A673 (cell line): ENCODE results near the gene RNF31. TPM values are rescaled to one million over a fixed set of nuclear protein-coding genes. Genes with fewer than 3 reads are reported as not detected.

Source experiments
- BruUV-seq: library from RNA; stranded (reverse); fragments of 400-500 nt; replicated peaks from 2 replicates; lab custom pipeline; 2021; lab: Mats Ljungman, UMichigan
- CTCF ChIA-PET: fragments of 300-600 bp; sonication (Branson Sonifier 250); formaldehyde crosslinking; loops from one replicate; lab custom pipeline; 2022; ENCODE audit warnings: antibody characterized with exemption; lab: Charles Lee
- POLR2A ChIA-PET: fragments of 300-600 bp; sonication (Branson Sonifier 250); formaldehyde crosslinking; loops from one replicate; lab custom pipeline; 2022; ENCODE audit warnings: antibody characterized with exemption; ENCODE audit not compliant: low non-redundant PET; lab: Charles Lee
- DNase-seq: peaks from one replicate; pipeline ENCODE4 v3.0.0-alpha.2; 2015; ENCODE audit warnings: low spot score
- H3K27ac ChIP-seq: fragments of 200-600 bp; sonication (generic); 2 replicates; pipeline ENCODE4 v1.5.1; 2016; ENCODE audit warnings: mixed run types, low read depth, mild to moderate bottlenecking, mixed read lengths, antibody characterized with exemption, low read length; ENCODE audit not compliant: poor library complexity, severe bottlenecking
- H3K27me3 ChIP-seq: fragments of 200-600 bp; sonication (generic); replicated peaks from 2 replicates; pipeline ENCODE4 v1.6.1; 2017; ENCODE audit warnings: mixed run types, low read depth, mild to moderate bottlenecking, mixed read lengths, antibody characterized with exemption, low read length; ENCODE audit not compliant: insufficient read depth, poor library complexity
- H3K36me3 ChIP-seq: fragments of 200-600 bp; sonication (generic); 2 replicates; pipeline ENCODE4 v1.6.1; 2016; ENCODE audit warnings: mixed run types, mild to moderate bottlenecking, mixed read lengths, antibody characterized with exemption, low read length; ENCODE audit not compliant: insufficient read depth, poor library complexity, severe bottlenecking
- H3K4me1 ChIP-seq: fragments of 200-600 bp; sonication (generic); 2 replicates; pipeline ENCODE4 v1.6.1; 2017; ENCODE audit warnings: mixed run types, mild to moderate bottlenecking, mixed read lengths, antibody characterized with exemption, low read length; ENCODE audit not compliant: insufficient read depth, poor library complexity, severe bottlenecking
- H3K4me3 ChIP-seq: fragments of 200-600 bp; sonication (generic); 2 replicates; pipeline ENCODE4 v1.5.1; 2016; ENCODE audit warnings: low read depth, mixed run types, mild to moderate bottlenecking, mixed read lengths, low read length; ENCODE audit not compliant: poor library complexity, severe bottlenecking
- H3K9me3 ChIP-seq: fragments of 200-600 bp; sonication (generic); 2 replicates; pipeline ENCODE4 v1.6.1; 2016; ENCODE audit warnings: mixed run types, low read depth, mild to moderate bottlenecking, mixed read lengths, antibody characterized with exemption, low read length; ENCODE audit not compliant: poor library complexity, severe bottlenecking
- EZH2 ChIP-seq: fragments of 200-600 bp; sonication (generic); IDR thresholded peaks from 2 replicates; pipeline ENCODE4 v1.6.1; 2017; ENCODE audit warnings: borderline replicate concordance, low read depth, mild to moderate bottlenecking, mixed read lengths, antibody characterized with exemption, low read length; ENCODE audit not compliant: poor library complexity, severe bottlenecking
- intact Hi-C: fragments of 100-400 bp; cut with micrococcal nuclease; formaldehyde crosslinking; loops from one replicate; pipeline ENCODE4 v1.10.0; 2022; ENCODE audit not compliant: unreplicated experiment
- total RNA-seq: library from RNA; stranded (reverse); gene quantifications from 2 replicates; pipeline ENCODE4 v1.2.3, GENCODE V29; 2021
- TF ChIP-seq, protein P1 (sequence below): fragments of 300-800, 200-600 bp; sonication (generic); conservative IDR thresholded peaks from 2 replicates; pipeline ENCODE4 v1.5.1; 2017; ENCODE audit warnings: low read depth, mild to moderate bottlenecking, antibody characterized with exemption, low read length, moderate library complexity, mixed read lengths

The RNF31 gene
- total RNA-seq, 1 experiment from 2014 or later: 62.1 TPM

DNA sequence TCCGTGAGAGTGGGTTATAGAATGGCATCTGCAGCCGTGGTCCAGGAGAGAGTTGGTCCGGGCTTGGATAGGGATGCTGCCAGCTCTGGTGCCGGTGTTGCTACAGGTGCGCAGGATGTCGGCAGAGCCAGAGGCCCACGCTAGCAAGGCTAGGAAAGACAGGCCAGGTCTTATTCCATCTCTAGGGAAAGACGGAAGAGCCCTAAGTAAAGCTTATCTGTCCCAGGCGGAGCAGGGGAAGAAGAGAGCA, 11.8 kb upstream of the RNF31 start:
- peak overlapping the region; percentile 18 for H3K27ac ChIP-seq
- DNase-seq: no peak
- H3K4me1 ChIP-seq: peaks cover 13% of the 10 kb centered on the region
- H3K9me3 ChIP-seq: no peaks in the 10 kb centered on the region
- ChIA-PET POLR2A (interaction anchor here (0.7 kb wide), 1 partner anchor 44 kb away, joined by 3 read pairs; no protein-coding TSS in a partner anchor), CTCF (interaction anchor here (0.6 to 1.0 kb wide), 2 partner anchors 26 to 38 kb away, joined by 3 to 4 read pairs; partner anchors contain the start of gene IRF9)
- no TSS peak for BruUV-seq
- intact Hi-C loops: no loop called here
- H3K36me3 ChIP-seq: peaks cover 28% of the 10 kb centered on the region
- H3K4me3 ChIP-seq: peak overlapping the region; percentile 100
- TF ChIP-seq EZH2: no peak
- TF ChIP-seq, protein P1, sequence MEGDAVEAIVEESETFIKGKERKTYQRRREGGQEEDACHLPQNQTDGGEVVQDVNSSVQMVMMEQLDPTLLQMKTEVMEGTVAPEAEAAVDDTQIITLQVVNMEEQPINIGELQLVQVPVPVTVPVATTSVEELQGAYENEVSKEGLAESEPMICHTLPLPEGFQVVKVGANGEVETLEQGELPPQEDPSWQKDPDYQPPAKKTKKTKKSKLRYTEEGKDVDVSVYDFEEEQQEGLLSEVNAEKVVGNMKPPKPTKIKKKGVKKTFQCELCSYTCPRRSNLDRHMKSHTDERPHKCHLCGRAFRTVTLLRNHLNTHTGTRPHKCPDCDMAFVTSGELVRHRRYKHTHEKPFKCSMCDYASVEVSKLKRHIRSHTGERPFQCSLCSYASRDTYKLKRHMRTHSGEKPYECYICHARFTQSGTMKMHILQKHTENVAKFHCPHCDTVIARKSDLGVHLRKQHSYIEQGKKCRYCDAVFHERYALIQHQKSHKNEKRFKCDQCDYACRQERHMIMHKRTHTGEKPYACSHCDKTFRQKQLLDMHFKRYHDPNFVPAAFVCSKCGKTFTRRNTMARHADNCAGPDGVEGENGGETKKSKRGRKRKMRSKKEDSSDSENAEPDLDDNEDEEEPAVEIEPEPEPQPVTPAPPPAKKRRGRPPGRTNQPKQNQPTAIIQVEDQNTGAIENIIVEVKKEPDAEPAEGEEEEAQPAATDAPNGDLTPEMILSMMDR: no peak
- no peaks in the 10 kb centered on the region for H3K27me3 ChIP-seq

DNA sequence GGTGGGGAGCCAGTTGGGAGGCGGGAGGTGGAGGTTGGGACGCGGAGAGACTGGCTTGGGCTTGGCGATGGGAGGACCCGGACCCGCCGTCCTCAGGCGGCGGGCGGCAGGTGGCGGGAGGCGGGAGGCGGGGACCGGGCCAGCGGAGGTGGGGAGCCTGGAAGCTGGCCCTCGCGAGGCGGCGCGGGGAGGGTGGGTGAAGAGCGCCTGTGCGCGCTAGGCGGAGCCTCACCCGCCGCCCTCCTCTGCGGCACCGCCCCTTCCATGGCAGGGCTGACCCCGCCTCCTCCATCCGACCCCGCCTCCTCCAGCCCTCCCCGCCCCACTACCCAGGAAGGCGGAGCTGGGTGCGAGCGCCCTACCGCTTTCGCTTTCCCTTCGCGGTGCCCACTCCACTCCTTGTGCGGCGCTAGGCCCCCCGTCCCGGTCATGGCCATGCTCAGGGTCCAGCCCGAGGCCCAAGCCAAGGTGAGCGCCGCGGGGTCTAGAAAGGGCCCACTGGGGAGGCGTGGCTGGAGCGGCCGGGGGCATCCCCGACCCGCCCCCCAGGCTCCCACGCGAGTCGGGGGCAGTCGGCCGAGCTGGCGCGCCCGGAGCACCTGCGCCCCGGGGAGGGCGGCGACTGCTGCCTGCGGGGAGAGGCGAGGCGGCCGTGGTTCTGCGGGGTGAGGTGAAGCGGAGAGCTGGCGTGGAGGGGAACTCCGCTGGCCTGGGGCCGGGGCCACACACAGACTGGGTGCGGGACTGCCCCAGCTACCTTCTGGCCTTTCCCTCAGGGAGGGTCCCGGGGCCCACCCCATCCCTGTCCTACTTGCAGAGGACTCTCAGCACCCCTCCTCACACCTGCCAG, 11.2 kb upstream of the RNF31 start, which contains the start of gene PSME1:
Gene PSME1 (plus strand): TSS at position 361 of the 850 bp plus-strand sequence. CDS start 69 bp downstream, at position 430.
- intact Hi-C loops: no loop called here
- no peak for TF ChIP-seq EZH2
- TF ChIP-seq, protein P1: no peak
- ChIA-PET CTCF (interaction anchor here (0.6 to 1.0 kb wide), 2 partner anchors 25 to 38 kb away, joined by 3 to 4 read pairs; partner anchors contain the start of gene IRF9), POLR2A (interaction anchor here (0.5 to 0.7 kb wide), 3 partner anchors 10 to 111 kb away, joined by 3 to 4 read pairs (median 3); no protein-coding TSS in a partner anchor)
- H3K27me3 ChIP-seq: no peaks in the 10 kb centered on the region
- no TSS peak for BruUV-seq
- peak; percentile 92 for DNase-seq
- H3K4me1 ChIP-seq: peaks cover 13% of the 10 kb centered on the region
- peaks cover 28% of the 10 kb centered on the region for H3K36me3 ChIP-seq
- H3K27ac ChIP-seq: peak within 1 kb of the TSS; percentile 84
- H3K9me3 ChIP-seq: no peaks in the 10 kb centered on the region
- peak within 1 kb of the TSS; percentile 100 for H3K4me3 ChIP-seq

DNA sequence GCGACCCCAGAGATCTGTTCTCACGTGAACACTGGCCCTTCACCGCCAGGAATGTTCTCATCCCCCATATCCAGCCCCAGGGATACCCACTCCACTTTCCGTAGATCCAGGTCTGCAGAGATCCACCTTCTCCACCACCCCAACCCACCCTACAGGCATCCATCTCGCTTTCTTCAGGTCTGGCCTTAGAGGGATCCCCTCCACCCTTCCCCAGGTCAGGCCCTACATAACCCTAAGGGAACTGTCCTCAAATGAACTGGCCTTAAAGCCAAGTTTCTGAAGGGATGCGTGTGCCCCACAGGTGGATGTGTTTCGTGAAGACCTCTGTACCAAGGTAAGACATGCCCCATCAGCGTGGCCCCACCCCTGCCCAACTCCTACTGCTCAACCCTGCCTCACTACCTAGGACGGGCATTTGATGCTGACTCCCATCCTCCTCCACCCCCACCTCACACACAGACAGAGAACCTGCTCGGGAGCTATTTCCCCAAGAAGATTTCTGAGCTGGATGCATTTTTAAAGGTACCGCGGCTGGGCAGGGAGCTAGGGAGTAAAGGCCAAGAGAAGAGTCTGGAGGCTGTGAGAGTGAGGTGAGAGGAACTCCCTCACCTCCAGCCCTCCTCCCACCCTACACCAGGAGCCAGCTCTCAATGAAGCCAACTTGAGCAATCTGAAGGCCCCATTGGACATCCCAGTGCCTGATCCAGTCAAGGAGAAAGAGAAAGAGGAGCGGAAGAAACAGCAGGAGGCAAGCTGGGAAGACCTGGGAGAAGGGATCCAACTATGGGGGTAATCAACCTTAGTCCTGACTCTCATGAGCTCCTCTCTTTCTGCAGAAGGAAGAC, 10.4 kb upstream of the RNF31 start:
- ChIA-PET CTCF (no interaction called here), POLR2A (interaction anchor here (0.5 kb wide), 1 partner anchor 26 kb away, joined by 3 read pairs; no protein-coding TSS in a partner anchor)
- peak overlapping the region; percentile 100 for H3K4me3 ChIP-seq
- H3K4me1 ChIP-seq: peaks cover 13% of the 10 kb centered on the region
- intact Hi-C loops: no loop called here
- H3K9me3 ChIP-seq: no peaks in the 10 kb centered on the region
- TF ChIP-seq EZH2: no peak
- TF ChIP-seq, protein P1: no peak
- no TSS peak for BruUV-seq
- DNase-seq: no peak
- H3K36me3 ChIP-seq: peaks cover 28% of the 10 kb centered on the region
- H3K27ac ChIP-seq: peak overlapping the region; percentile 84
- no peaks in the 10 kb centered on the region for H3K27me3 ChIP-seq
